Kidney (tissue), 14 donors: ENCODE measurements around the gene DPP6. TPM values are rescaled to one million over a fixed set of nuclear protein-coding genes. Genes with fewer than 3 reads are reported as not detected.

ENCODE experiments used
- DNase-seq, 5 donors: peaks; one replicate each; pipeline ENCODE4 v3.0.0-alpha.2; 2013 to 2020
- FAIRE-seq: peaks from 2 replicates; lab custom pipeline; 2012; peaks lifted over from hg19 to GRCh38; lab: Jason Lieb, UNC
- H3K27ac ChIP-seq, 2 donors: one replicate each; pipeline ENCODE4 v1.7.0; 2013; ENCODE audit warnings: low read depth in 2 of 2, low read length in 2 of 2, inconsistent platforms in 1 of 2
- H3K27me3 ChIP-seq: one replicate; pipeline ENCODE4 v1.7.1; 2013; ENCODE audit warnings: low read length, inconsistent platforms; ENCODE audit not compliant: control insufficient read depth, insufficient read depth
- H3K36me3 ChIP-seq, 3 donors: one replicate each; pipeline versions ENCODE4 v1.7.0 to v1.7.1; 2013; ENCODE audit warnings: low read length in 3 of 3, control low read depth in 1 of 3, inconsistent platforms in 1 of 3; ENCODE audit not compliant: insufficient read depth in 3 of 3, control insufficient read depth in 2 of 3
- H3K4me1 ChIP-seq, 3 donors: one replicate each; pipeline versions ENCODE4 v1.7.0 to v1.7.1; 2013; ENCODE audit warnings: low read length in 3 of 3, inconsistent platforms in 1 of 3, low read depth in 1 of 3; ENCODE audit not compliant: control insufficient read depth in 2 of 3, insufficient read depth in 2 of 3
- H3K4me3 ChIP-seq, 3 donors: one replicate each; pipeline versions ENCODE4 v1.7.0 to v1.8.1; 2013; ENCODE audit warnings: low read length in 3 of 3, control low read depth in 1 of 3, inconsistent platforms in 1 of 3
- H3K9ac ChIP-seq, 3 donors: one replicate each; pipeline versions ENCODE4 v1.7.0 to v1.7.1; 2013; ENCODE audit warnings: low read length in 3 of 3, control low read depth in 1 of 3, inconsistent platforms in 1 of 3
- H3K9me3 ChIP-seq, 3 donors: one replicate each; pipeline versions ENCODE4 v1.7.0 to v1.7.1; 2013; ENCODE audit warnings: low read length in 3 of 3, control low read depth in 1 of 3, inconsistent platforms in 1 of 3; ENCODE audit not compliant: control insufficient read depth in 2 of 3, insufficient read depth in 1 of 3
- CTCF ChIP-seq: IDR thresholded peaks from 3 replicates; pipeline ENCODE4 v1.5.1; 2012; ENCODE audit warnings: mild to moderate bottlenecking, moderate library complexity, borderline replicate concordance; ENCODE audit not compliant: insufficient read depth; ENCODE audit errors: extremely low read depth
- intact Hi-C: fragments of 100-400 bp; cut with DNase I; formaldehyde crosslinking; loops from one replicate; pipeline ENCODE4 v1.11.1; 2022
- polyA plus RNA-seq: library from polyadenylated mRNA; stranded (reverse); fragments of 350-450 nt; fragmentation: Illumina TruSeq; extraction: RNeasy Lipid Tissue Mini Kit (QIAGEN cat#74804); gene quantifications from one replicate; pipeline ENCODE4 v1.2.3, GENCODE V29; 2014; ENCODE audit warnings: low read depth, low replicate concordance; ENCODE audit not compliant: insufficient read depth
- total RNA-seq: library from RNA; stranded (reverse); fragmentation: NEBNext Ultra II Directional; extraction: Animal tissue kit (Norgen Biotek cat#: 25700); gene quantifications from one replicate; pipeline ENCODE4 v1.2.1, GENCODE V29; 2021
- donor health status: control.
- donor health status: control.
- donor health status: control.
- donor health status: control.
- donor health status: control.
- donor health status: DM: yes; HTN: yes; CAD: no.
- donor health status: Normal renal cell carcinoma (clear cell type).

Gene DPP6
- total and polyA plus RNA-seq, 2 donors from 2014 or later = 1.8 to 6.9 TPM

- Histone ChIP-seq H3K36me3 (no peaks in the 10 kb centered on the region), H3K4me1 (no peaks in the 10 kb centered on the region), H3K27ac (no peak overlapping the region), H3K9ac (no peak overlapping the region), H3K27me3 (no peaks in the 10 kb centered on the region), H3K4me3 (no peak overlapping the region), H3K9me3 (no peaks in the 10 kb centered on the region)
- no peak for FAIRE-seq
- no peak for TF ChIP-seq CTCF
- DNase-seq = no peak
- intact Hi-C loops = no loop called here
Measured at GRCh38 chr7:154744861-154745258, 692.7 kb downstream of the DPP6 start.

GRCh38 chr7:154746571-154747360 lies 694.6 kb downstream of the DPP6 start:
- no peak for FAIRE-seq
- TF ChIP-seq CTCF = no peak
- no peaks in the 10 kb centered on the region for H3K36me3 ChIP-seq

GRCh38 chr7:154748089-154748786 lies 696.0 kb downstream of the DPP6 start:
- Histone ChIP-seq H3K36me3 (no peaks in the 10 kb centered on the region), H3K4me3 (no peak overlapping the region), H3K27me3 (no peaks in the 10 kb centered on the region), H3K27ac (no peak overlapping the region), H3K9ac (no peak overlapping the region), H3K4me1 (no peaks in the 10 kb centered on the region), H3K9me3 (no peaks in the 10 kb centered on the region)
- DNase-seq (no peak), FAIRE-seq (no peak)
- intact Hi-C loops = no loop called here
- no peak for TF ChIP-seq CTCF

More at GRCh38 chr7:154746571-154747360, 694.6 kb downstream of the DPP6 start:
- no peaks in the 10 kb centered on the region for H3K4me1 ChIP-seq
- H3K9me3 ChIP-seq = no peaks in the 10 kb centered on the region
- intact Hi-C loops = no loop called here
- DNase-seq = no peak
- no peak overlapping the region for H3K27ac ChIP-seq
- no peaks in the 10 kb centered on the region for H3K27me3 ChIP-seq
- no peak overlapping the region for H3K9ac ChIP-seq
- H3K4me3 ChIP-seq = no peak overlapping the region
